Measurements from ENCODE around the gene PEG3. TPM values are rescaled to one million over a fixed set of nuclear protein-coding genes. Genes with fewer than 3 reads are reported as not detected.

PEG3 gene
- total and polyA plus RNA-seq, 4 donors: 2.2 to 188 (median 7.7) TPM

DNA sequence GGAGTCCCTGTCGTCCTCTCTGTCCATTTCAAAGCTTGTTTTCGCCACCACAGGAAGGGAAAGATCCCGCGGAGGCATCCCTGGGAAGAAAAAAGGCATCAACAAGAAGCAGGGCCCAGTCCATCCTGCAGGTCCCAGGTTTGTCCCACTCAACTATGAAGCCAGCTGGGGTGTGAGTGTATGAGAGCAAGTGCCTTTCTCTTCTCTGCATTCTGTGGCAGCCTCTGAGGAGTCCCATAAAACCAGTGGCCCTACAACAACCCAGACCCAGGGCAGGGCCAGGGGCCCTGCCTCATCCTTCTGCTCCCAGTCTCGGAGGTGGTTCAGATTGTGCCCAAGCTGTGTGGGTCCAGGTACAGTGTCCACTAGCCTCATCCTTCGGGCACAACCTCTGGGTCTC lies 18.9 kb downstream of the PEG3 start:
- TF ChIP-seq TAF1 (conservative IDR thresholded peaks at IDR 0.05) (no peak), JUND (IDR thresholded peaks at IDR 0.05) (no peak), YY1 (IDR thresholded peaks at IDR 0.05) (no peak), RXRA (IDR thresholded peaks at IDR 0.05) (no peak), SP1 (IDR thresholded peaks at IDR 0.05) (no peak), ZBTB33 (IDR thresholded peaks at IDR 0.05) (no peak), HNF4G (IDR thresholded peaks at IDR 0.05) (no peak)
- H3K9ac ChIP-seq (ENCODE audit: low read depth in 1 of 2, low read length in 2 of 2): no peak overlapping the region
- 91% methylated on average over 6 of the region's 6 CpGs for WGBS

GRCh38 chr19:56821209-56821608 lies 19.3 kb downstream of the PEG3 start:
- Histone ChIP-seq H3K27me3 (ENCODE audit: control insufficient read depth in 4 of 4, insufficient read depth in 4 of 4, low read length in 3 of 4) (no peaks in the 10 kb centered on the region), H3K9me3 (ENCODE audit: control insufficient read depth in 4 of 4, low read length in 3 of 4) (peaks cover 0 to 3% (median 2%) of the 10 kb centered on the region in 4 donors), H3K9ac (ENCODE audit: low read depth in 1 of 2, low read length in 2 of 2) (no peak overlapping the region), H3K36me3 (ENCODE audit: control insufficient read depth in 4 of 4, insufficient read depth in 3 of 4, low read depth in 1 of 4, low read length in 3 of 4) (peaks cover 0 to 17% (median 3%) of the 10 kb centered on the region in 4 donors), H3K4me1 (ENCODE audit: control insufficient read depth in 4 of 4, insufficient read depth in 4 of 4, low read length in 3 of 4) (no peaks in the 10 kb centered on the region), H3K4me3 (ENCODE audit: low read depth in 1 of 3, low read length in 3 of 3) (no peak overlapping the region), H3K27ac (ENCODE audit: low read depth in 1 of 2, low read length in 2 of 2) (no peak overlapping the region)
- DNase-seq (ENCODE audit: low spot score): no peak
- WGBS: 78% methylated on average over 5 of the region's 5 CpGs
- TF ChIP-seq CTCF (IDR thresholded peaks at IDR 0.05; ENCODE audit: low read depth, low read length, missing input control): no peak
- TF ChIP-seq, protein P1, sequence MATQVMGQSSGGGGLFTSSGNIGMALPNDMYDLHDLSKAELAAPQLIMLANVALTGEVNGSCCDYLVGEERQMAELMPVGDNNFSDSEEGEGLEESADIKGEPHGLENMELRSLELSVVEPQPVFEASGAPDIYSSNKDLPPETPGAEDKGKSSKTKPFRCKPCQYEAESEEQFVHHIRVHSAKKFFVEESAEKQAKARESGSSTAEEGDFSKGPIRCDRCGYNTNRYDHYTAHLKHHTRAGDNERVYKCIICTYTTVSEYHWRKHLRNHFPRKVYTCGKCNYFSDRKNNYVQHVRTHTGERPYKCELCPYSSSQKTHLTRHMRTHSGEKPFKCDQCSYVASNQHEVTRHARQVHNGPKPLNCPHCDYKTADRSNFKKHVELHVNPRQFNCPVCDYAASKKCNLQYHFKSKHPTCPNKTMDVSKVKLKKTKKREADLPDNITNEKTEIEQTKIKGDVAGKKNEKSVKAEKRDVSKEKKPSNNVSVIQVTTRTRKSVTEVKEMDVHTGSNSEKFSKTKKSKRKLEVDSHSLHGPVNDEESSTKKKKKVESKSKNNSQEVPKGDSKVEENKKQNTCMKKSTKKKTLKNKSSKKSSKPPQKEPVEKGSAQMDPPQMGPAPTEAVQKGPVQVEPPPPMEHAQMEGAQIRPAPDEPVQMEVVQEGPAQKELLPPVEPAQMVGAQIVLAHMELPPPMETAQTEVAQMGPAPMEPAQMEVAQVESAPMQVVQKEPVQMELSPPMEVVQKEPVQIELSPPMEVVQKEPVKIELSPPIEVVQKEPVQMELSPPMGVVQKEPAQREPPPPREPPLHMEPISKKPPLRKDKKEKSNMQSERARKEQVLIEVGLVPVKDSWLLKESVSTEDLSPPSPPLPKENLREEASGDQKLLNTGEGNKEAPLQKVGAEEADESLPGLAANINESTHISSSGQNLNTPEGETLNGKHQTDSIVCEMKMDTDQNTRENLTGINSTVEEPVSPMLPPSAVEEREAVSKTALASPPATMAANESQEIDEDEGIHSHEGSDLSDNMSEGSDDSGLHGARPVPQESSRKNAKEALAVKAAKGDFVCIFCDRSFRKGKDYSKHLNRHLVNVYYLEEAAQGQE (IDR thresholded peaks at IDR 0.05): no peak
- no peak for TF ChIP-seq RAD21 (IDR thresholded peaks at IDR 0.05)
- TF ChIP-seq RXRA (IDR thresholded peaks at IDR 0.05): no peak
- TF ChIP-seq ATF3 (IDR thresholded peaks at IDR 0.05): no peak
- TF ChIP-seq ZBTB33 (IDR thresholded peaks at IDR 0.05): no peak
- no peak for TF ChIP-seq NR2F2 (IDR thresholded peaks at IDR 0.05)
- no peak for TF ChIP-seq FOXA1 (IDR thresholded peaks at IDR 0.05)
- no peak for TF ChIP-seq TAF1 (conservative IDR thresholded peaks at IDR 0.05)
- TF ChIP-seq, protein P2, sequence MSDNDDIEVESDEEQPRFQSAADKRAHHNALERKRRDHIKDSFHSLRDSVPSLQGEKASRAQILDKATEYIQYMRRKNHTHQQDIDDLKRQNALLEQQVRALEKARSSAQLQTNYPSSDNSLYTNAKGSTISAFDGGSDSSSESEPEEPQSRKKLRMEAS (IDR thresholded peaks at IDR 0.05): no peak
- no peak for TF ChIP-seq YY1 (IDR thresholded peaks at IDR 0.05)
- no peak for TF ChIP-seq HNF4A (conservative IDR thresholded peaks at IDR 0.05)
- no peak for TF ChIP-seq FOXA2 (IDR thresholded peaks at IDR 0.05)
- no peak for TF ChIP-seq GABPA (IDR thresholded peaks at IDR 0.05 in 1 of 2, conservative IDR thresholded peaks at IDR 0.05 in 1 of 2)

More for the DNA sequence above, 18.9 kb downstream of the PEG3 start:
- peaks cover 0 to 17% (median 3%) of the 10 kb centered on the region in 4 donors for H3K36me3 ChIP-seq (ENCODE audit: control insufficient read depth in 4 of 4, insufficient read depth in 3 of 4, low read depth in 1 of 4, low read length in 3 of 4)
- H3K4me3 ChIP-seq (ENCODE audit: low read depth in 1 of 3, low read length in 3 of 3): no peak overlapping the region
- peaks cover 0 to 2% (median under 1%) of the 10 kb centered on the region in 4 donors for H3K9me3 ChIP-seq (ENCODE audit: control insufficient read depth in 4 of 4, low read length in 3 of 4)
- H3K27me3 ChIP-seq (ENCODE audit: control insufficient read depth in 4 of 4, insufficient read depth in 4 of 4, low read length in 3 of 4): no peaks in the 10 kb centered on the region
- DNase-seq (ENCODE audit: low spot score): no peak
- H3K27ac ChIP-seq (ENCODE audit: low read depth in 1 of 2, low read length in 2 of 2): no peak overlapping the region
- H3K4me1 ChIP-seq (ENCODE audit: control insufficient read depth in 4 of 4, insufficient read depth in 4 of 4, low read length in 3 of 4): no peaks in the 10 kb centered on the region

All from liver (tissue), 9 donors.